Naive thymus-derived CD4-positive, alpha-beta T cell (primary cell): ENCODE results near the gene CD247. TPM values are rescaled to one million over a fixed set of nuclear protein-coding genes. Genes with fewer than 3 reads are reported as not detected.

ENCODE experiments used
- ATAC-seq: fragments of 150-1000 bp; cut with Tn5 transposase; 2 replicates; pipeline ENCODE4 v1.10.0; 2021; ENCODE audit warnings: mild to moderate bottlenecking, moderate library complexity
- CTCF ChIA-PET: fragments of 350-600 bp; sonication (Branson Sonifier 250); formaldehyde crosslinking; loops from one replicate; lab custom pipeline; 2021; ENCODE audit warnings: antibody characterized with exemption; lab: Charles Lee
- POLR2A ChIA-PET: fragments of 350-600 bp; sonication (Branson Sonifier 250); formaldehyde crosslinking; loops from one replicate; lab custom pipeline; 2021; ENCODE audit warnings: antibody characterized with exemption, inconsistent platforms; lab: Charles Lee
- DNase-seq, 9 donors: peaks; one replicate each; pipeline versions ENCODE4 v3.0.0 to v3.0.0-alpha.2; 2020 to 2022; ENCODE audit warnings: mixed read lengths in 1 of 9
- H3K27ac ChIP-seq: one replicate; pipeline ENCODE4 v1.7.0; 2013; ENCODE audit warnings: mild to moderate bottlenecking, low read depth, low read length, moderate library complexity
- H3K27me3 ChIP-seq, 2 donors: one replicate each; pipeline ENCODE4 v1.7.0; 2013; ENCODE audit warnings: low read length in 2 of 2, mild to moderate bottlenecking in 2 of 2, moderate library complexity in 2 of 2; ENCODE audit not compliant: control insufficient read depth in 2 of 2, insufficient read depth in 2 of 2
- H3K36me3 ChIP-seq, 3 experiments: 1 replicate in 2 of 3; 2 replicates in 1 of 3; pipeline ENCODE4 v1.7.0; 2013; ENCODE audit warnings: low read length in 3 of 3, mild to moderate bottlenecking in 3 of 3, moderate library complexity in 1 of 3; ENCODE audit not compliant: insufficient read depth in 3 of 3, control insufficient read depth in 2 of 3
- H3K4me1 ChIP-seq, 2 donors: one replicate each; pipeline ENCODE4 v1.7.0; 2013; ENCODE audit warnings: low read length in 2 of 2, mild to moderate bottlenecking in 2 of 2, moderate library complexity in 1 of 2; ENCODE audit not compliant: control insufficient read depth in 2 of 2, insufficient read depth in 2 of 2
- H3K4me3 ChIP-seq: 2 replicates; pipeline ENCODE4 v1.7.0; 2013; ENCODE audit warnings: mild to moderate bottlenecking, low read length
- H3K9me3 ChIP-seq, 3 experiments: 1 replicate in 2 of 3; 2 replicates in 1 of 3; pipeline ENCODE4 v1.7.0; 2013; ENCODE audit warnings: low read length in 3 of 3; ENCODE audit not compliant: control insufficient read depth in 2 of 3
- H3K27ac Mint-ChIP-seq, 9 donors: one replicate each; pipeline ENCODE4 v1.8.0; 2020 to 2022; ENCODE audit warnings: mixed read lengths in 9 of 9, mild to moderate bottlenecking in 8 of 9, moderate library complexity in 5 of 9, inconsistent platforms in 2 of 9
- H3K27me3 Mint-ChIP-seq, 5 donors: one replicate each; pipeline ENCODE4 v1.8.0; 2021 to 2022; ENCODE audit warnings: mixed read lengths in 5 of 5, mild to moderate bottlenecking in 1 of 5
- H3K36me3 Mint-ChIP-seq, 5 donors: one replicate each; pipeline ENCODE4 v1.8.0; 2020 to 2022; ENCODE audit warnings: mixed read lengths in 5 of 5, mild to moderate bottlenecking in 3 of 5, inconsistent platforms in 1 of 5
- H3K4me1 Mint-ChIP-seq, 7 donors: one replicate each; pipeline ENCODE4 v1.8.0; 2020 to 2022; ENCODE audit warnings: mixed read lengths in 7 of 7, mild to moderate bottlenecking in 3 of 7, inconsistent platforms in 1 of 7
- H3K4me3 Mint-ChIP-seq, 10 donors: one replicate each; pipeline ENCODE4 v1.8.0; 2020 to 2022; ENCODE audit warnings: mild to moderate bottlenecking in 10 of 10, mixed read lengths in 10 of 10, moderate library complexity in 6 of 10, inconsistent platforms in 2 of 10
- H3K9me3 Mint-ChIP-seq, 11 donors: one replicate each; pipeline ENCODE4 v1.8.0; 2020 to 2022; ENCODE audit warnings: mixed read lengths in 11 of 11, mild to moderate bottlenecking in 4 of 11, inconsistent platforms in 1 of 11, moderate library complexity in 1 of 11
- intact Hi-C, 2 donors: fragments of 100-400 bp; cut with micrococcal nuclease; formaldehyde crosslinking; loops; one replicate each; pipeline ENCODE4 v1.15.1; 2023
- polyA plus RNA-seq, 2 donors: library from polyadenylated mRNA; unstranded; fragments of 300-500 nt; fragmentation: Illumina TruSeq; gene quantifications; one replicate each; pipeline ENCODE4 v1.2.3, GENCODE V29; 2021
- total RNA-seq, 6 experiments: library from RNA in 5 of 6; stranded (reverse) in 5 of 6; gene quantifications; 1 replicate in 5 of 6; 2 replicates in 1 of 6; pipeline ENCODE4 v1.2.3 and lab custom pipeline; 2021 to 2026

Gene CD247
- total and polyA plus RNA-seq, 7 experiments from 2014 or later, result 246 to 476 (median 352) TPM

DNA sequence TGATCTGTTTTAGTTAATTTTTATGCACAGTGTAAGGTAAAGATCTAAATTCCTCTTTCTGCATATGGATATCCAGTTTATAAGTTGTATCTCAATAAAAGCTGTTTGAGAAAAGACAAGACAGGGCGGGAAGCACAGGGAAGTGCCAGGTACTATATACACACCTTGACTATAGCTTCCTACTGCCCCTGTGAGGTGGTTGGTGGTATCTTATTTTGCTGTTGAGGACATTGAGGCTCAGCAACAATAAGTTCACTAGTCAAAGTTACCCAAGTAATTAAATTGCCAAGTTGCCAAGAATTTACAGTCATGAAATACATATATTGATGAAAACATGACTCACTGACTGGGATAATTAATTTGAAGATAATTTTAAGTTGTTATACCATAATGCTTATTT lies 109.1 kb downstream of the CD247 start:
- H3K4me3 ChIP-seq, result no peak overlapping the region
- peaks cover 4 to 25% (median 5%) of the 10 kb centered on the region in 3 experiments for H3K36me3 ChIP-seq
- H3K27ac ChIP-seq, result no peak overlapping the region
- CTCF ChIA-PET, result interaction anchor here (1.0 to 1.1 kb wide), 2 partner anchors 15 to 125 kb away, joined by 3 to 8 read pairs; no protein-coding TSS in a partner anchor
- no peaks in the 10 kb centered on the region for H3K27me3 Mint-ChIP-seq
- intact Hi-C loops, result loop anchor here in 1 of 2 donors (1.0 to 10.0 kb wide), 4 partner anchors 141 to 494 kb away; no protein-coding TSS in a partner anchor
- no peaks in the 10 kb centered on the region for H3K27me3 ChIP-seq
- POLR2A ChIA-PET, result interaction anchor here (0.6 kb wide), 1 partner anchor 15 kb away, joined by 3 read pairs; no protein-coding TSS in a partner anchor
- H3K4me1 Mint-ChIP-seq, result peaks cover 0 to 18% (median 6%) of the 10 kb centered on the region in 7 donors
- no peaks in the 10 kb centered on the region for H3K9me3 Mint-ChIP-seq
- H3K36me3 Mint-ChIP-seq, result peaks cover 11 to 51% (median 36%) of the 10 kb centered on the region in 5 donors
- peak; percentile 45 for ATAC-seq
- no peaks in the 10 kb centered on the region for H3K4me1 ChIP-seq
- H3K4me3 Mint-ChIP-seq, result no peak overlapping the region
- no peaks in the 10 kb centered on the region for H3K9me3 ChIP-seq
- peak overlapping the region in 1 of 9 donors; percentile 39 for H3K27ac Mint-ChIP-seq
- DNase-seq, result peak in 2 of 9 donors; percentile 19 to 25

DNA sequence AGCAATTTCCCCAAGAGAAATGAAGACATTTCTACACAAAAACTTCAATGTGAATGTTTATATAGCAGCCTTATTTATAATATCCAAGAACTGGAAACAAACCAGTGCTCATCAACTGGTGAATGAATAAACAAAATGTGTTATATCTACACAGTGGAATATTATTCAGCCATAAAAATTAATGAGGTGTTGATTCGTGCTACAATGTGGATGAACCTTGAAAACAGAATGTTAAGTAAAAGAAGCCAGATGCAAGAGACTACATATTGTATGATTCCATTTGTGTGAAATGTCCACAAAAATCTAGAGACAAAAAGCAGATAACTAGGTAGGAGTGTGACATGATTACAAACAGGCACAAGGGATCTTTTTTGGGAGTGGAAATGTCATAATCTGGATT lies 110.0 kb downstream of the CD247 start:
- Mint-ChIP-seq H3K27me3 (no peaks in the 10 kb centered on the region), H3K27ac (no peak overlapping the region), H3K4me1 (peaks cover 0 to 15% (median 6%) of the 10 kb centered on the region in 7 donors), H3K4me3 (no peak overlapping the region), H3K9me3 (no peaks in the 10 kb centered on the region), H3K36me3 (peaks cover 9 to 51% (median 36%) of the 10 kb centered on the region in 5 donors)
- POLR2A ChIA-PET, result no interaction called here
- H3K27me3 ChIP-seq, result no peaks in the 10 kb centered on the region
- no peaks in the 10 kb centered on the region for H3K4me1 ChIP-seq
- H3K9me3 ChIP-seq, result no peaks in the 10 kb centered on the region
- CTCF ChIA-PET, result interaction anchor here (1.0 to 1.1 kb wide), 2 partner anchors 15 to 126 kb away, joined by 3 to 8 read pairs; no protein-coding TSS in a partner anchor
- H3K4me3 ChIP-seq, result no peak overlapping the region
- no peak for DNase-seq
- H3K36me3 ChIP-seq, result peaks cover 4 to 23% (median 5%) of the 10 kb centered on the region in 3 experiments
- no peak for ATAC-seq
- no peak overlapping the region for H3K27ac ChIP-seq
- intact Hi-C loops, result loop anchor here in 1 of 2 donors (5.0 to 10.0 kb wide), 3 partner anchors 286 to 494 kb away; no protein-coding TSS in a partner anchor

DNA sequence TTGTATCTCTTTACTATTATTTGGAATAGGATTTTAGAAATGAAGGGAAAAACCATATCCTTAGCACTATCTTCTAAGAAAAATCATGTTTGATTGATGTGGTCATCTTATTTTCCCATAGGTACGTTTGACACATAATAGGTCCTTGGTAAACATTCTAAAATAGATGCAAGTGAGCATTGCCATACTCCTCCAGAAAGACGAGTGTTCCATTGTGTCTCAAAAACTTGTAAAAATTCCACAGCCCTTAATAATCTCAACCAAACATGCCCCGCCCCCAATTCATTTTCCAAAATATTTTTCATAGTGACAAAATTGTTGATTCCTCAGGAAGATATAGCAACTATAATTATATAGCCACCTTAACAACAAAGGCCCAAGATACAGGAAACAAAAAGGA lies 113.4 kb downstream of the CD247 start:
- DNase-seq (no peak), ATAC-seq (no peak)
- no peaks in the 10 kb centered on the region for H3K9me3 Mint-ChIP-seq
- H3K4me1 ChIP-seq, result no peaks in the 10 kb centered on the region
- H3K27me3 ChIP-seq, result no peaks in the 10 kb centered on the region
- H3K4me3 ChIP-seq, result no peak overlapping the region
- no peak overlapping the region for H3K4me3 Mint-ChIP-seq
- H3K9me3 ChIP-seq, result no peaks in the 10 kb centered on the region
- peaks cover 0 to 3% (median 0%) of the 10 kb centered on the region in 3 experiments for H3K36me3 ChIP-seq
- H3K27me3 Mint-ChIP-seq, result no peaks in the 10 kb centered on the region
- ChIA-PET CTCF (no interaction called here), POLR2A (no interaction called here)
- H3K27ac Mint-ChIP-seq, result peak overlapping the region in 3 of 9 donors; percentile 12 to 76 (median 13)
- no peak overlapping the region for H3K27ac ChIP-seq
- intact Hi-C loops, result loop anchor here in 1 of 2 donors (5.0 to 10.0 kb wide), 3 partner anchors 283 to 490 kb away; no protein-coding TSS in a partner anchor
- H3K4me1 Mint-ChIP-seq, result peaks cover 0 to 13% (median 9%) of the 10 kb centered on the region in 7 donors
- H3K36me3 Mint-ChIP-seq, result peaks cover 5 to 45% (median 23%) of the 10 kb centered on the region in 5 donors

DNA sequence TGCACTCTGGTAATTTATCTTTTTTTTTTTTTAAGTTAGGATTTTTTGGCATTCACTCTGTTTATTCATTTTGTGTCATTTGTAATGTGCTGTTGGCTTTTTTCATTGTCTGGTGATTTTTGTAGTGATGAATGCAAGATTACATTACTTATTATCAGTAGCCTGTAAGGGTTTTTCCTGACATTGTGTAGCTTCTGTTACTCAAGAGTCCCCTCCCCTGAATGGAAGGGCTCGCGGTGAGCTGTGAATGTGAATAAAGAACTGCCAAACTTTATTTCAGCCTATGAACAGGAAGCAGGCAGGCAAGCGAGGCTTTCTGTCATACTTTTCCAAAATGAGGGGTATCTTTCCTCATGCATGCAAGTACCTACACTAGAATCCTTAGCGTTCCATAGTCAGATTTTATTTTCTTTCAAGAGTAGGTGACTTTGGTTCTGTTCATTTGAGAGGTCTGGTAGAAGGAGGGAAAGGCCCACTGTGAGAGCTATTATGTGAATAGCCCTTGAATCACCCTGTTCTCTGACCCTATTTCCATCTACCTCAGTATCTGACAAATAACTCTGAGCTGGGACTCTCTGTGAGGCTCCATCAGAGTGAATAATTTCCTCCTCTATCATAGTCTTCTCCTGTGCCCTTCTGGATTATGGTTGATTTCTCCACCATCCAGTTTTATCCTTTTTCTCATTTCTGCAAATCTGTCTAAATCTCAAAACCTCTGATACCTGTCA lies 114.0 kb downstream of the CD247 start:
- peaks cover 5 to 41% (median 19%) of the 10 kb centered on the region in 5 donors for H3K36me3 Mint-ChIP-seq
- Histone ChIP-seq H3K27me3 (no peaks in the 10 kb centered on the region), H3K9me3 (no peaks in the 10 kb centered on the region), H3K36me3 (peaks cover 0 to 3% (median 0%) of the 10 kb centered on the region in 3 experiments), H3K4me1 (no peaks in the 10 kb centered on the region), H3K27ac (no peak overlapping the region), H3K4me3 (no peak overlapping the region)
- no peaks in the 10 kb centered on the region for H3K9me3 Mint-ChIP-seq
- ChIA-PET POLR2A (no interaction called here), CTCF (interaction anchor here (0.6 kb wide), 1 partner anchor 304 kb away, joined by 3 read pairs; no protein-coding TSS in a partner anchor)
- DNase-seq (no peak), ATAC-seq (no peak)
- peak overlapping the region in 3 of 9 donors; percentile 12 to 76 (median 13) for H3K27ac Mint-ChIP-seq
- H3K4me3 Mint-ChIP-seq, result no peak overlapping the region
- intact Hi-C loops, result loop anchor here in 1 of 2 donors (10.0 kb wide), 1 partner anchor 490 kb away; no protein-coding TSS in a partner anchor
- peaks cover 0 to 13% (median 9%) of the 10 kb centered on the region in 7 donors for H3K4me1 Mint-ChIP-seq
- H3K27me3 Mint-ChIP-seq, result no peaks in the 10 kb centered on the region

DNA sequence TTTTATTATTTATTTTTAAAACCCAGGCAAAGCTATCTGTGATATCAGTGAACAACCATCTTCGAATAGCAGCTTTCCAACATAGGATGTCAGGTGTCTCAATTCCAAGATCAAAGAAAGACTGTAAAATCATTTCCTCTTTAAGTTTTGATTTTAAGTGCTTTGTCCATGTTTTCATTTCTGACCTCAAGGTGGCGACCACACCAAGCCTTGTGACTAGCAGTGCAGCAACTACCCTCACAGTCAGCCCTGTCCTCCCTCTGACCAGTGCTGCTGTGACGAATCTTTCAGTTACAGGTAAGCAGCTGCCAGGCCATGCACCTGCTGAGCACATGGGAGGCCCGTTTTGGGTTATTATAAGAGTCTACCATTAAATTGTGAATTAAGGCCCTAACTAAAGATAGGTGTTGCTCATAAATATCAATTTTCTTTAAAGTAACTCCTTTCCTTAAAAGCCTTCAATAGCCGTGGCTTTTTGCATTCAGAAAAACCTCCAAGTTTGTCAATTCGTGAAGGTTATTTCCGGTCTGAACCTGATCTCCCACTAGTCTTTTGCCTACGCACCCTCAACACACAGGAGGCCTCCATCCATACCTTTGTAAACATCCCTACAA lies 117.0 kb downstream of the CD247 start:
- peaks cover 0 to 13% (median 9%) of the 10 kb centered on the region in 7 donors for H3K4me1 Mint-ChIP-seq
- Histone ChIP-seq H3K27ac (no peak overlapping the region), H3K4me1 (no peaks in the 10 kb centered on the region), H3K9me3 (no peaks in the 10 kb centered on the region), H3K36me3 (peaks cover 0 to 11% (median 0%) of the 10 kb centered on the region in 3 experiments), H3K27me3 (no peaks in the 10 kb centered on the region), H3K4me3 (no peak overlapping the region)
- intact Hi-C loops, result loop anchor here (1.0 to 10.0 kb wide), 5 partner anchors 41 to 487 kb away; no protein-coding TSS in a partner anchor
- H3K27me3 Mint-ChIP-seq, result no peaks in the 10 kb centered on the region
- H3K27ac Mint-ChIP-seq, result peak overlapping the region in 2 of 9 donors; percentile 23 to 69
- H3K36me3 Mint-ChIP-seq, result peaks cover 11 to 52% (median 21%) of the 10 kb centered on the region in 5 donors
- CTCF ChIA-PET, result interaction anchor here (0.6 to 3.1 kb wide), 9 partner anchors 9 to 156 kb away, joined by 3 to 41 read pairs (median 4); partner anchors contain the start of gene CD247
- POLR2A ChIA-PET, result interaction anchor here (0.6 to 1.2 kb wide), 5 partner anchors 10 to 119 kb away, joined by 3 to 6 read pairs (median 4); no protein-coding TSS in a partner anchor
- no peak overlapping the region for H3K4me3 Mint-ChIP-seq
- no peaks in the 10 kb centered on the region for H3K9me3 Mint-ChIP-seq
- DNase-seq (peak in 8 of 9 donors; percentile 28 to 55 (median 40)), ATAC-seq (peak; percentile 75)
